MM.1S (cell line): Measurements from ENCODE around the gene RTRAF.

ENCODE experiments used
- DNase-seq: peaks from one replicate; pipeline ENCODE4 v3.0.0-alpha.2; 2015
- H2AFZ ChIP-seq: fragments of 300-600 bp; sonication (generic); 2 replicates; pipeline ENCODE4 v1.6.0; 2016; ENCODE audit warnings: antibody characterized with exemption, low read length
- H3F3A ChIP-seq: fragments of 300-600 bp; sonication (generic); 2 replicates; pipeline ENCODE4 v1.6.1; 2016; ENCODE audit warnings: mild to moderate bottlenecking, antibody characterized with exemption, low read length, moderate library complexity, mixed read lengths; ENCODE audit not compliant: insufficient read depth
- H3K27ac ChIP-seq: fragments of 300-600 bp; sonication (generic); 2 replicates; pipeline ENCODE4 v1.5.1; 2016; ENCODE audit warnings: mild to moderate bottlenecking, low read length
- H3K27me3 ChIP-seq: fragments of 300-600 bp; sonication (generic); replicated peaks from 2 replicates; pipeline ENCODE4 v1.6.0; 2016; ENCODE audit warnings: low read length; ENCODE audit not compliant: insufficient read depth
- H3K36me3 ChIP-seq: fragments of 300-600 bp; sonication (generic); replicated peaks from 2 replicates; pipeline ENCODE4 v1.6.1; 2016; ENCODE audit warnings: mild to moderate bottlenecking, low read length, mixed read lengths; ENCODE audit not compliant: insufficient read depth
- H3K4me1 ChIP-seq: fragments of 300-600 bp; sonication (generic); 2 replicates; pipeline ENCODE4 v1.6.1; 2016; ENCODE audit warnings: low read length, mixed read lengths
- H3K4me2 ChIP-seq: fragments of 300-600 bp; sonication (generic); 2 replicates; pipeline ENCODE4 v1.6.0; 2016; ENCODE audit warnings: low read depth, low read length
- H3K4me3 ChIP-seq: fragments of 300-600 bp; sonication (generic); 2 replicates; pipeline ENCODE4 v1.5.1; 2016; ENCODE audit warnings: low read length, mixed read lengths
- H3K79me2 ChIP-seq: fragments of 300-600 bp; sonication (generic); 2 replicates; pipeline ENCODE4 v1.6.1; 2016; ENCODE audit warnings: mixed run types, low read length, mixed read lengths
- H3K9ac ChIP-seq: fragments of 300-600 bp; sonication (generic); 2 replicates; pipeline ENCODE4 v1.6.1; 2016; ENCODE audit warnings: low read length, mixed read lengths
- H3K9me2 ChIP-seq: fragments of 300-600 bp; sonication (generic); replicated peaks from 2 replicates; pipeline ENCODE4 v1.6.1; 2016; ENCODE audit warnings: mild to moderate bottlenecking, low read length, mixed read lengths; ENCODE audit not compliant: insufficient read depth
- H3K9me3 ChIP-seq: fragments of 300-600 bp; sonication (generic); replicated peaks from 2 replicates; pipeline ENCODE4 v1.6.1; 2016; ENCODE audit warnings: mild to moderate bottlenecking, low read length, mixed read lengths; ENCODE audit not compliant: insufficient read depth
- H4K20me1 ChIP-seq: fragments of 300-600 bp; sonication (generic); 2 replicates; pipeline ENCODE4 v1.6.1; 2016; ENCODE audit warnings: mild to moderate bottlenecking, low read length, moderate library complexity, mixed read lengths; ENCODE audit not compliant: insufficient read depth
- EZH2 ChIP-seq: fragments of 300-600 bp; sonication (generic); optimal IDR thresholded peaks from 2 replicates; pipeline ENCODE3; 2017; ENCODE audit warnings: low read depth, mild to moderate bottlenecking, antibody characterized with exemption, low read length, mixed read lengths
- EZH2phosphoT487 ChIP-seq: fragments of 300-600 bp; sonication (generic); IDR thresholded peaks from 2 replicates; pipeline ENCODE4 v1.6.1; 2018; ENCODE audit warnings: antibody characterized with exemption, low read length
- TF ChIP-seq, protein P1 (sequence below): fragments of 300-600 bp; sonication (generic); IDR thresholded peaks from 2 replicates; pipeline ENCODE4 v1.5.1; 2016; ENCODE audit warnings: antibody characterized with exemption, low read length, mixed read lengths

The RTRAF gene

DNA sequence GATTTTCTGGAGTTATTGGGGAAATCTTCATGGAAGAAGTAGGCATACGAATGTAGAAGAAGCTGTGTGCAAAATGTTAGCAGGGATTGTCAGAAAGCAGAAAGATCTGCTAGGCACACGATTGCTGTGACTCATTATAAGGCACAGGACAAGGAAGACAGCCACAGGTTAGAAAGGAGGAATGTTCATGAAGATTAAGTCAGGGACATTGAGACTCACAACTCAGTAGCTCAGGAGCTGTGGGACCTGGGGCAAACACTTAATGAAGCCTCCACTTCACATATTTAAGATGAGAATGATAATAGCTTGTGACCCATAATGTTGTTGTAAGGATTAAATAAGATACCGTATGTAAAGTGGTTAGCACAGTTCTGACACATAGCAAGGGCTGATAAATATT lies 26.6 kb upstream of the RTRAF start:
- Histone ChIP-seq H3K4me3 (no peak overlapping the region), H4K20me1 (no peaks in the 10 kb centered on the region), H3K9me3 (no peaks in the 10 kb centered on the region), H3K79me2 (no peaks in the 10 kb centered on the region), H3K4me2 (no peak overlapping the region), H3K9me2 (no peaks in the 10 kb centered on the region), H3K4me1 (no peaks in the 10 kb centered on the region), H3K36me3 (no peaks in the 10 kb centered on the region), H3F3A (no peaks in the 10 kb centered on the region), H2AFZ (no peak overlapping the region), H3K27me3 (no peaks in the 10 kb centered on the region), H3K9ac (no peak overlapping the region), H3K27ac (no peak overlapping the region)
- DNase-seq: no peak
- TF ChIP-seq, protein P1, sequence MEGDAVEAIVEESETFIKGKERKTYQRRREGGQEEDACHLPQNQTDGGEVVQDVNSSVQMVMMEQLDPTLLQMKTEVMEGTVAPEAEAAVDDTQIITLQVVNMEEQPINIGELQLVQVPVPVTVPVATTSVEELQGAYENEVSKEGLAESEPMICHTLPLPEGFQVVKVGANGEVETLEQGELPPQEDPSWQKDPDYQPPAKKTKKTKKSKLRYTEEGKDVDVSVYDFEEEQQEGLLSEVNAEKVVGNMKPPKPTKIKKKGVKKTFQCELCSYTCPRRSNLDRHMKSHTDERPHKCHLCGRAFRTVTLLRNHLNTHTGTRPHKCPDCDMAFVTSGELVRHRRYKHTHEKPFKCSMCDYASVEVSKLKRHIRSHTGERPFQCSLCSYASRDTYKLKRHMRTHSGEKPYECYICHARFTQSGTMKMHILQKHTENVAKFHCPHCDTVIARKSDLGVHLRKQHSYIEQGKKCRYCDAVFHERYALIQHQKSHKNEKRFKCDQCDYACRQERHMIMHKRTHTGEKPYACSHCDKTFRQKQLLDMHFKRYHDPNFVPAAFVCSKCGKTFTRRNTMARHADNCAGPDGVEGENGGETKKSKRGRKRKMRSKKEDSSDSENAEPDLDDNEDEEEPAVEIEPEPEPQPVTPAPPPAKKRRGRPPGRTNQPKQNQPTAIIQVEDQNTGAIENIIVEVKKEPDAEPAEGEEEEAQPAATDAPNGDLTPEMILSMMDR: no peak
- TF ChIP-seq EZH2 (no peak), EZH2phosphoT487 (no peak)

DNA sequence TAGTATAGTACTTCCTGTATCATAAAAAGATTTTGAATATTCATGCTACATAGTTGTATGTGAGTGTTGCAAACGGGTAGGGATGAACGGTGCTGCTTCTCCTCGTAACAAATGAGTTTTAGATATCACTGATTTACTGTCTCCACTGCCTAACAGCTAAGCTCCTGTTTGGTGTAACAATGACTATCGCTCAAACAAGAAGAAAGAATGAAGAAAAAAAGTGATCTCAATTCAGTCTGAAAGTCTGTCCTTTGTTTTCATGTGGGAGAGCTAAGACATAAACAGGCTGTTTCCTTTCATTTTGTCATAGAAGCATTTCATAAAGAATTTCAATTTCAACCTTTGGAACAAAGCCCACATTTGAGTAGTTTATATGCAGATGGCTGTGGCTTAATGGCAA lies 26.1 kb upstream of the RTRAF start:
- no peak for DNase-seq
- no peaks in the 10 kb centered on the region for H3K9me3 ChIP-seq
- no peak overlapping the region for H3K9ac ChIP-seq
- no peaks in the 10 kb centered on the region for H3F3A ChIP-seq
- no peak overlapping the region for H2AFZ ChIP-seq
- no peaks in the 10 kb centered on the region for H3K9me2 ChIP-seq
- no peak overlapping the region for H3K4me3 ChIP-seq
- no peaks in the 10 kb centered on the region for H3K4me1 ChIP-seq
- H3K27me3 ChIP-seq: no peaks in the 10 kb centered on the region
- no peak overlapping the region for H3K27ac ChIP-seq
- H3K79me2 ChIP-seq: no peaks in the 10 kb centered on the region
- TF ChIP-seq EZH2phosphoT487: no peak
- no peak for TF ChIP-seq EZH2
- TF ChIP-seq, protein P1: no peak
- H3K4me2 ChIP-seq: no peak overlapping the region
- no peaks in the 10 kb centered on the region for H4K20me1 ChIP-seq
- H3K36me3 ChIP-seq: no peaks in the 10 kb centered on the region

DNA sequence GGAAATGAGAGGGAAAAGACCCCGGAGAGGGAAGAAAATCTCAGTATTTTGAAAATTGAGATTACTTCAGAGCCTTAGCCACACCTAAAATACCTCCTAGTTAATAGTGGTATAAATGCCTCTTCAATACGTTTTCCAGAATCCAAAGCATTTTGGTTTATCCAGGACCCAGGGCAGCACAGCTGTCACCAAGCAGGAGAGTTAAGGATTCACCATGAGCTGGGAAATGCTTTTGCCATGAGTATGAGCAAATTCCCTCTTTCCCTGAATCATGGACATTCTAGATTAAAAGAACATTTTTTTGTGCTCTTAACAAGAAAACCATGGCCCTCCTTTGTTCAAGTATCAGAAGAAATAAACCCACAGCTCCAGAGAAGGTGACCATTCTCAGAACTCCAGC lies 21.8 kb upstream of the RTRAF start:
- no peak overlapping the region for H3K4me2 ChIP-seq
- no peaks in the 10 kb centered on the region for H3K36me3 ChIP-seq
- H3K9me2 ChIP-seq: no peaks in the 10 kb centered on the region
- no peaks in the 10 kb centered on the region for H4K20me1 ChIP-seq
- DNase-seq: no peak
- no peak overlapping the region for H3K9ac ChIP-seq
- H3K9me3 ChIP-seq: no peaks in the 10 kb centered on the region
- no peaks in the 10 kb centered on the region for H3K27me3 ChIP-seq
- TF ChIP-seq EZH2: no peak
- TF ChIP-seq EZH2phosphoT487: no peak
- TF ChIP-seq, protein P1: no peak
- H3F3A ChIP-seq: no peaks in the 10 kb centered on the region
- no peak overlapping the region for H3K27ac ChIP-seq
- no peak overlapping the region for H3K4me3 ChIP-seq
- H2AFZ ChIP-seq: no peak overlapping the region
- H3K4me1 ChIP-seq: no peaks in the 10 kb centered on the region
- H3K79me2 ChIP-seq: no peaks in the 10 kb centered on the region
